Measurements from ENCODE around the gene RBM33.

The RBM33 gene

GRCh38 chr7:155665079-155665956 is 20.9 kb downstream of the RBM33 start:
- no peak for TF ChIP-seq CTCF (conservative IDR thresholded peaks at IDR 0.05)
- no peak overlapping the region for H3K27ac ChIP-seq

- TF ChIP-seq CTCF (conservative IDR thresholded peaks at IDR 0.05) = no peak
- H3K27ac ChIP-seq = no peak overlapping the region
These were observed 21.5 kb downstream of the RBM33 start for GRCh38 chr7:155665957-155666287.

GRCh38 chr7:155667241-155667829 is 22.9 kb downstream of the RBM33 start:
- no peak overlapping the region for H3K27ac ChIP-seq
- no peak for TF ChIP-seq CTCF (conservative IDR thresholded peaks at IDR 0.05)

- TF ChIP-seq CTCF (conservative IDR thresholded peaks at IDR 0.05) = no peak
- H3K27ac ChIP-seq = peak overlapping the region; percentile 35; the same call in 1 of the 2 replicates
These were observed 25.4 kb downstream of the RBM33 start for GRCh38 chr7:155669717-155670505.

- peak overlapping the region; percentile 35; the same call in 1 of the 2 replicates for H3K27ac ChIP-seq
- TF ChIP-seq CTCF (conservative IDR thresholded peaks at IDR 0.05) = no peak
These were observed 26.1 kb downstream of the RBM33 start for GRCh38 chr7:155670521-155670920.

- no peak for TF ChIP-seq CTCF (conservative IDR thresholded peaks at IDR 0.05)
These were observed 30.1 kb downstream of the RBM33 start for GRCh38 chr7:155674556-155674955.

GRCh38 chr7:155676052-155676451 is 31.6 kb downstream of the RBM33 start:
- no peak overlapping the region for H3K27ac ChIP-seq
- TF ChIP-seq CTCF (conservative IDR thresholded peaks at IDR 0.05) = no peak

More at GRCh38 chr7:155674556-155674955, 30.1 kb downstream of the RBM33 start:
- no peak overlapping the region for H3K27ac ChIP-seq
